OCI-LY7 (cell line): ENCODE results near the gene NAA16. TPM values are rescaled to one million over a fixed set of nuclear protein-coding genes. Genes with fewer than 3 reads are reported as not detected.

Source experiments
- BruUV-seq: library from RNA; stranded (reverse); fragments of 400-500 nt; replicated peaks from 2 replicates; lab custom pipeline; 2021; lab: Mats Ljungman, UMichigan
- CTCF ChIA-PET: fragments of 300-600 bp; sonication (Branson Sonifier 250); formaldehyde crosslinking; loops from one replicate; lab custom pipeline; 2022; ENCODE audit warnings: antibody characterized with exemption; ENCODE audit not compliant: unreplicated experiment; lab: Charles Lee
- POLR2A ChIA-PET: fragments of 300-600 bp; sonication (Branson Sonifier 250); formaldehyde crosslinking; loops from one replicate; lab custom pipeline; 2022; ENCODE audit warnings: antibody characterized with exemption; lab: Charles Lee
- DNase-seq: peaks from one replicate; pipeline ENCODE4 v3.0.0-alpha.2; 2015; ENCODE audit warnings: low spot score
- H2AFZ ChIP-seq: fragments of 200-600 bp; sonication (generic), shearing (Covaris generic); 2 replicates; pipeline ENCODE4 v1.6.1; 2014; ENCODE audit warnings: mild to moderate bottlenecking, antibody characterized with exemption, low read length, moderate library complexity
- H3K27ac ChIP-seq: fragments of 200-600 bp; sonication (generic); 2 replicates; pipeline ENCODE4 v1.5.1; 2014; ENCODE audit warnings: mixed run types, low read depth, mild to moderate bottlenecking, moderate library complexity, low read length, inconsistent platforms; ENCODE audit not compliant: poor library complexity, severe bottlenecking
- H3K36me3 ChIP-seq: fragments of 200-600 bp; sonication (generic); 2 replicates; pipeline ENCODE4 v1.6.1; 2014; ENCODE audit warnings: mild to moderate bottlenecking, antibody characterized with exemption, low read length, moderate library complexity, mixed read lengths; ENCODE audit not compliant: insufficient read depth
- H3K4me1 ChIP-seq: fragments of 200-600 bp; sonication (generic); 2 replicates; pipeline ENCODE4 v1.5.1; 2014; ENCODE audit warnings: mild to moderate bottlenecking, low read length; ENCODE audit not compliant: insufficient read depth, poor library complexity, severe bottlenecking
- H3K4me2 ChIP-seq: fragments of 200-600 bp; sonication (generic); 2 replicates; pipeline ENCODE4 v1.6.1; 2014; ENCODE audit warnings: mild to moderate bottlenecking, low read length
- H3K4me3 ChIP-seq: fragments of 200-600 bp; sonication (generic); 2 replicates; pipeline ENCODE4 v1.5.1; 2014; ENCODE audit warnings: mild to moderate bottlenecking, low read depth, low read length; ENCODE audit not compliant: poor library complexity, severe bottlenecking
- H3K79me2 ChIP-seq: fragments of 200-600 bp; sonication (generic); 2 replicates; pipeline ENCODE4 v1.6.1; 2016; ENCODE audit warnings: low read depth, mild to moderate bottlenecking, low read length, moderate library complexity, mixed read lengths; ENCODE audit not compliant: insufficient read depth
- H3K9me2 ChIP-seq: fragments of 200-600 bp; sonication (generic); 2 replicates; pipeline ENCODE4 v1.6.1; 2016; ENCODE audit warnings: mild to moderate bottlenecking, low read length, mixed read lengths; ENCODE audit not compliant: insufficient read depth
- H3K9me3 ChIP-seq: fragments of 200-600 bp; sonication (generic); 2 replicates; pipeline ENCODE4 v1.6.1; 2014; ENCODE audit warnings: mild to moderate bottlenecking, mixed run types, low read length, mixed read lengths
- H4K20me1 ChIP-seq: fragments of 200-600 bp; sonication (generic); 2 replicates; pipeline ENCODE4 v1.6.1; 2014; ENCODE audit warnings: mild to moderate bottlenecking, antibody characterized with exemption, low read length, moderate library complexity, mixed read lengths; ENCODE audit not compliant: insufficient read depth
- CTCF ChIP-seq: fragments of 200-600 bp; sonication (generic); conservative IDR thresholded peaks from 2 replicates; pipeline ENCODE4 v1.5.1; 2014; ENCODE audit warnings: mild to moderate bottlenecking, antibody characterized with exemption, low read length, moderate library complexity, mixed read lengths
- EZH2phosphoT487 ChIP-seq: fragments of 200-600 bp; sonication (generic); IDR thresholded peaks from 2 replicates; pipeline ENCODE4 v1.6.1; 2018; ENCODE audit warnings: low read depth, borderline replicate concordance, mild to moderate bottlenecking, mixed run types, antibody characterized with exemption, low read length, moderate library complexity, mixed read lengths
- intact Hi-C: fragments of 100-400 bp; cut with micrococcal nuclease; formaldehyde crosslinking; loops from one replicate; pipeline ENCODE4 v1.10.0; 2022; ENCODE audit not compliant: unreplicated experiment
- total RNA-seq, 2 experiments: library from RNA; depleted of rRNA in 1 of 2; stranded (reverse); fragments of >200 nt in 1 of 2; shearing (Covaris generic) in 1 of 2; gene quantifications; 2 replicates each; pipeline ENCODE4 v1.2.3, GENCODE V29; 2014 to 2022

The NAA16 gene
- total RNA-seq, 2 experiments from 2014 or later = 22.4 to 45.9 TPM

DNA sequence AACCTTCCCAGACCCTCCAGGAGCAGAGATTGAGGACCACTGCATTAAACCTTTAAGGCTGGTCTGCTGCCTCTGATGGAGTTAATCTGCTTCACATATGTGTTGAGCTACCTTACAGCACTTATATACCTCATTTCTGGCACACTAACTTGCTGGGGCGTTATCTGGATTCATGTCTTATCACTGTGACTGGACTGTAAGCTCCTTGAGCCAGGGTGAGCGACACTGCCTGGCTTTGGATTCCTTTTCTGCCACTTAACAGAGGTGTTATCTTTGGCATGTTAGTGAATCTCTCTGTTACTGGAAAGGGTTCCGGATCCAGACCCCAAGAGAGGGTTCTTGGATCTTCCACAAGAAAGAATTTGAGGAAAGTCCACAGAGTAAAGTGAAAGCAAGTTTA, 76.5 kb downstream of the NAA16 start:
- no peaks in the 10 kb centered on the region for H3K9me2 ChIP-seq
- H2AFZ ChIP-seq = no peak overlapping the region
- DNase-seq = no peak
- H3K36me3 ChIP-seq = no peaks in the 10 kb centered on the region
- H4K20me1 ChIP-seq = no peaks in the 10 kb centered on the region
- no peaks in the 10 kb centered on the region for H3K79me2 ChIP-seq
- BruUV-seq = no TSS peak
- H3K27ac ChIP-seq = no peak overlapping the region
- TF ChIP-seq CTCF (no peak), EZH2phosphoT487 (no peak)
- intact Hi-C loops = loop anchor here (10.0 kb wide), 1 partner anchor 727 kb away; no protein-coding TSS in a partner anchor
- H3K4me2 ChIP-seq = no peak overlapping the region
- no peak overlapping the region for H3K4me3 ChIP-seq
- POLR2A ChIA-PET = interaction anchor here (1.4 kb wide), 1 partner anchor 12 kb away, joined by 3 read pairs; no protein-coding TSS in a partner anchor
- H3K4me1 ChIP-seq = peaks cover 4% of the 10 kb centered on the region
- CTCF ChIA-PET = no interaction called here
- no peaks in the 10 kb centered on the region for H3K9me3 ChIP-seq

DNA sequence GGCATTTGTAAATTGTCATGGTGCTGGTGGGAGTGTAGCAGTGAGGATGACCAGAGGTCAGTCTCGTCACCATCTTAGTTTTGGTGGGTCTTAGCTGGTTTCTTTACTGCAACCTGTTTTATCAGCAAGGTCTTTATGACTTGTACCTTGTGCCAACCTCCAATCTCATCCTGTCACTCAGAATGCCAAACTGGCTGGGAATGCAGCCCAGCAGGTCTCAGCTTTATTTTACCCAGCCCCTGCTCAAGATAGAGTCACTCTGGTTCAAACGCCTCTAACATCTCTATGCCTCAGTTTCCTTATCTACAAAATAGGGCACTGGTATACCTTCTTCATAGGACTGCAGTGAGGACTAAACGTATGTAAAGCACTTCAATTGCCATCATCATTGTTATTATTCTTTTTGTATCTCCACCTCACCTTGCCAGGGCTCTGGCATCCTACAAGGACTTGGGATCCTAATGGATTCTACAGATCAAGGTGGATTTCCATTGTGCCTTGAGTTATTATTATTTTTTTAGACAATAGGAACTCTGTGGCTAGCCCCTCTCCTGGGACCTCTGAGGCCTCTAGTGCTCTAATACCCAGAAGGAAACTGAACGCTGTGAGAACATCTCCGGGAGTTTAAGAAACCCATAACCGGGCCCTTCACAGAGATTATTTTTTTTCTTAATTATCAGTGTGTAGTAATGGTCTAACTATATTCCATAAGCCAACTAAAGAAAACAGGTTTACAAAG, 77.2 kb downstream of the NAA16 start:
- Histone ChIP-seq H3K4me2 (no peak overlapping the region), H3K36me3 (no peaks in the 10 kb centered on the region), H3K9me3 (no peaks in the 10 kb centered on the region), H3K4me1 (peaks cover 4% of the 10 kb centered on the region), H3K9me2 (no peaks in the 10 kb centered on the region), H3K27ac (no peak overlapping the region), H4K20me1 (no peaks in the 10 kb centered on the region), H2AFZ (no peak overlapping the region), H3K4me3 (no peak overlapping the region), H3K79me2 (no peaks in the 10 kb centered on the region)
- TF ChIP-seq EZH2phosphoT487 = no peak
- no peak for TF ChIP-seq CTCF
- BruUV-seq = no TSS peak
- ChIA-PET CTCF (no interaction called here), POLR2A (no interaction called here)
- no peak for DNase-seq
- intact Hi-C loops = loop anchor here (10.0 kb wide), 1 partner anchor 726 kb away; no protein-coding TSS in a partner anchor

DNA sequence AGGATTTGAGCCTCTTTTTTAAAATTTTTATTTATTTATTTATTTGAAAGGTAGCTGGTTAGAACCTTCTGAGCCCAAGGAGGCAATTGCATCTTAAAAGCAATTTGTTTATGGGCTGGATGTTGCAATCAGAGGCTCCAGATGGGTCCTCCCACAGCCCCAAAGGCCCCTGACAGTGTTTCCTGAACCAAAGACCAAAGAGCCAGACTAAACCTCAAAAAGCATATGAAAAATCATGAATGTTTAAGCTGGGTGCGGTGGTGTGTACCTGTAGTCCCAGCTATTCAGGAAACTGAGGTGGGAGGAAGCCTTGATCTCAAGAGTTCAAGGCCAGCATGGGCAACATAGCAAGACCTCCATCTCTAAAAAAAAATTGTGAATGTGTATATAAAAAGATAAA, 78.5 kb downstream of the NAA16 start:
- BruUV-seq = no TSS peak
- Histone ChIP-seq H3K9me2 (no peaks in the 10 kb centered on the region), H3K27ac (no peak overlapping the region), H3K79me2 (no peaks in the 10 kb centered on the region), H3K4me1 (peaks cover 4% of the 10 kb centered on the region), H2AFZ (no peak overlapping the region), H3K9me3 (no peaks in the 10 kb centered on the region), H3K4me3 (no peak overlapping the region), H3K36me3 (no peaks in the 10 kb centered on the region), H3K4me2 (no peak overlapping the region), H4K20me1 (no peaks in the 10 kb centered on the region)
- intact Hi-C loops = loop anchor here (10.0 kb wide), 1 partner anchor 725 kb away; no protein-coding TSS in a partner anchor
- no peak for DNase-seq
- ChIA-PET POLR2A (interaction anchor here (0.8 kb wide), 1 partner anchor 172 kb away, joined by 4 read pairs; no protein-coding TSS in a partner anchor), CTCF (no interaction called here)
- TF ChIP-seq EZH2phosphoT487 (no peak), CTCF (no peak)
